Omental fat pad (tissue), 4 donors: ENCODE results near the gene INHBB. TPM values are rescaled to one million over a fixed set of nuclear protein-coding genes. Genes with fewer than 3 reads are reported as not detected.

Experiments used
- ATAC-seq: fragments of 150-250 bp; one replicate; pipeline ENCODE4 v1.9.1; 2016; ENCODE audit warnings: mild to moderate bottlenecking, moderate library complexity; ENCODE audit not compliant: low FRiP score
- DNase-seq: peaks from one replicate; pipeline ENCODE4 v3.0.0-alpha.2; 2019; ENCODE audit warnings: low spot score
- CTCF ChIP-seq, 3 donors: fragments of 450-650 bp; IDR thresholded peaks; one replicate each; pipeline ENCODE4 v1.5.1; 2016 to 2017; ENCODE audit warnings: antibody characterized with exemption in 3 of 3, mild to moderate bottlenecking in 3 of 3, moderate library complexity in 2 of 3
- total RNA-seq, 4 donors: library from RNA; depleted of rRNA; stranded (reverse); fragments of >200 nt; gene quantifications; one replicate each; pipeline ENCODE4 v1.1.0, GENCODE V29; 2016

The INHBB gene
- total RNA-seq, 4 donors from 2014 or later = 6.7 to 59.8 (median 28.6) TPM

GRCh38 chr2:120312076-120312475 lies 33.9 kb upstream of the INHBB start:
- ATAC-seq (no peak), DNase-seq (no peak)

GRCh38 chr2:120312860-120313694 lies 32.9 kb upstream of the INHBB start:
- ATAC-seq (peak; percentile 91), DNase-seq (peak; percentile 76)
- TF ChIP-seq CTCF (IDR thresholded peaks at IDR 0.05) = peak in 2 of 3 donors; percentile 44 to 82

More at GRCh38 chr2:120312076-120312475, 33.9 kb upstream of the INHBB start:
- TF ChIP-seq CTCF (IDR thresholded peaks at IDR 0.05) = no peak

GRCh38 chr2:120313695-120314615 lies 32.0 kb upstream of the INHBB start:
- no peak for DNase-seq
- no peak for TF ChIP-seq CTCF (IDR thresholded peaks at IDR 0.05)
- peak; percentile 3 for ATAC-seq

- ATAC-seq (no peak), DNase-seq (no peak)
- no peak for TF ChIP-seq CTCF (IDR thresholded peaks at IDR 0.05)
Observed at GRCh38 chr2:120314690-120315366, 31.1 kb upstream of the INHBB start.

- TF ChIP-seq CTCF (IDR thresholded peaks at IDR 0.05) = no peak
- ATAC-seq (no peak), DNase-seq (no peak)
Observed at GRCh38 chr2:120315367-120316033, 30.4 kb upstream of the INHBB start.

- DNase-seq = no peak
- no peak for ATAC-seq
- no peak for TF ChIP-seq CTCF (IDR thresholded peaks at IDR 0.05)
Observed at GRCh38 chr2:120316071-120316470, 29.9 kb upstream of the INHBB start.
